ENCODE results near the gene PCDHA11. TPM values are rescaled to one million over a fixed set of nuclear protein-coding genes. Genes with fewer than 3 reads are reported as not detected.

The PCDHA11 gene
- total RNA-seq, 6 experiments from 2014 or later = 0.07 to 0.14 (median 0.11) TPM; not detected in 2

DNA sequence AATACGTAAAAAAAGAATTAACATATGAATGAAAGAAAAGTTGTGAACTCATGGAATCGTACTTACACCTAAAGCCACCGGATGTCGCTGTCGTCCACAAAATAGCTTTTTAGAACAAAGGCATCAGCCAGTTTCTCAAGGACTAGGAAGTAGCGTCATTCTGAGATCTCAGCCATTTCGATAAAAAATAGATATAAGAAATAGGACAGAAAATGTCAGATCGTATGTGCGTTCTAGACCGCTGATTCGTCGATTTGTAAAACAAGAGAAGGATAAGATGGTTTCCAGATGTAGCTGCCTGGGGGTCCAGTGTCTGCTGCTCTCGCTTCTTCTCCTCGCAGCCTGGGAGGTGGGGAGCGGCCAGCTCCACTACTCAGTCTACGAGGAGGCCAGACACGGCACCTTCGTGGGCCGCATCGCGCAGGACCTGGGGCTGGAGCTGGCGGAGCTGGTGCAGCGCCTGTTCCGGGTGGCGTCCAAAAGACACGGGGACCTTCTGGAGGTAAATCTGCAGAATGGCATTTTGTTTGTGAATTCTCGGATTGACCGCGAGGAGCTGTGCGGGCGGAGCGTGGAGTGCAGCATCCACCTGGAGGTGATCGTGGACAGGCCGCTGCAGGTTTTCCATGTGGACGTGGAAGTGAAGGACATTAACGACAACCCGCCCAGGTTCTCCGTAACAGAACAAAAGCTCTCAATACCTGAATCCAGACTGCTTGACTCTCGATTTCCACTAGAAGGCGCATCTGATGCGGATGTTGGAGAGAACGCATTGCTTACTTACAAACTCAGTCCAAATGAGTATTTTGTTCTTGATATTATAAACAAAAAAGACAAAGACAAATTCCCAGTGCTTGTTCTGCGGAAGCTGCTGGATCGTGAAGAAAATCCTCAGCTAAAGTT is 12.7 kb upstream of the PCDHA11 start, which contains the start of gene PCDHA10:
PCDHA10 (plus strand) TSS at position 126 of the 903 bp plus-strand sequence; CDS start at position 278, 152 bp downstream.
- H3K36me3 Mint-ChIP-seq (ENCODE audit: low read depth) = peaks cover 7% of the 10 kb centered on the region; the same call in 1 of the 2 replicates
- no peak within 1 kb of the TSS for H3K4me3 Mint-ChIP-seq
- H3K27me3 Mint-ChIP-seq (ENCODE audit: insufficient read depth) = no peaks in the 10 kb centered on the region
- H3K9me3 Mint-ChIP-seq = peaks cover 35% of the 10 kb centered on the region
- H3K4me1 Mint-ChIP-seq (ENCODE audit: low read depth) = no peaks in the 10 kb centered on the region
- DNase-seq = no peak
- no peak within 1 kb of the TSS for H3K27ac Mint-ChIP-seq
- TF ChIP-seq, protein P1, sequence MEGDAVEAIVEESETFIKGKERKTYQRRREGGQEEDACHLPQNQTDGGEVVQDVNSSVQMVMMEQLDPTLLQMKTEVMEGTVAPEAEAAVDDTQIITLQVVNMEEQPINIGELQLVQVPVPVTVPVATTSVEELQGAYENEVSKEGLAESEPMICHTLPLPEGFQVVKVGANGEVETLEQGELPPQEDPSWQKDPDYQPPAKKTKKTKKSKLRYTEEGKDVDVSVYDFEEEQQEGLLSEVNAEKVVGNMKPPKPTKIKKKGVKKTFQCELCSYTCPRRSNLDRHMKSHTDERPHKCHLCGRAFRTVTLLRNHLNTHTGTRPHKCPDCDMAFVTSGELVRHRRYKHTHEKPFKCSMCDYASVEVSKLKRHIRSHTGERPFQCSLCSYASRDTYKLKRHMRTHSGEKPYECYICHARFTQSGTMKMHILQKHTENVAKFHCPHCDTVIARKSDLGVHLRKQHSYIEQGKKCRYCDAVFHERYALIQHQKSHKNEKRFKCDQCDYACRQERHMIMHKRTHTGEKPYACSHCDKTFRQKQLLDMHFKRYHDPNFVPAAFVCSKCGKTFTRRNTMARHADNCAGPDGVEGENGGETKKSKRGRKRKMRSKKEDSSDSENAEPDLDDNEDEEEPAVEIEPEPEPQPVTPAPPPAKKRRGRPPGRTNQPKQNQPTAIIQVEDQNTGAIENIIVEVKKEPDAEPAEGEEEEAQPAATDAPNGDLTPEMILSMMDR (IDR thresholded peaks at IDR 0.05) = 0 out of 2 replicates have a peak, but pooled peaks have one; percentile 20

GRCh38 chr5:140857177-140857986 is 11.4 kb upstream of the PCDHA11 start:
- H3K27me3 Mint-ChIP-seq (ENCODE audit: insufficient read depth) = no peaks in the 10 kb centered on the region
- no peak overlapping the region for H3K27ac Mint-ChIP-seq
- TF ChIP-seq, protein P1 (IDR thresholded peaks at IDR 0.05) = no peak
- peaks cover 48% of the 10 kb centered on the region for H3K9me3 Mint-ChIP-seq
- no peak for DNase-seq
- H3K4me1 Mint-ChIP-seq (ENCODE audit: low read depth) = no peaks in the 10 kb centered on the region
- H3K36me3 Mint-ChIP-seq (ENCODE audit: low read depth) = peaks cover 7% of the 10 kb centered on the region; the same call in 1 of the 2 replicates
- H3K4me3 Mint-ChIP-seq = no peak overlapping the region

DNA sequence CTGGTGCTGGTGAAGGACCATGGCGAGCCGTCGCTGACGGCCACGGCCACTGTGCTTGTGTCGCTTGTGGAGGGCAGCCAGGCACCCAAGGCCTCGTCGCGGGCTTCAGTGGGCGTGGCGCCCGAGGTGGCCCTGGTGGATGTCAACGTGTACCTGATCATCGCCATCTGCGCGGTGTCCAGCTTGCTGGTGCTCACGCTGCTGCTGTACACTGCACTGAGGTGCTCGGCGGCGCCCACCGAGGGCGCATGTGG is 10.8 kb upstream of the PCDHA11 start:
- Mint-ChIP-seq H3K36me3 (ENCODE audit: low read depth) (peaks cover 7% of the 10 kb centered on the region; the same call in 1 of the 2 replicates), H3K4me1 (ENCODE audit: low read depth) (no peaks in the 10 kb centered on the region), H3K9me3 (peaks cover 53% of the 10 kb centered on the region), H3K27ac (no peak overlapping the region), H3K4me3 (no peak overlapping the region), H3K27me3 (ENCODE audit: insufficient read depth) (no peaks in the 10 kb centered on the region)
- no peak for DNase-seq
- TF ChIP-seq, protein P1 (IDR thresholded peaks at IDR 0.05) = no peak

GRCh38 chr5:140862441-140863295 is 6.1 kb upstream of the PCDHA11 start:
- Mint-ChIP-seq H3K36me3 (ENCODE audit: low read depth) (no peaks in the 10 kb centered on the region), H3K9me3 (peaks cover 41% of the 10 kb centered on the region), H3K27me3 (ENCODE audit: insufficient read depth) (no peaks in the 10 kb centered on the region), H3K4me3 (no peak overlapping the region), H3K27ac (no peak overlapping the region), H3K4me1 (ENCODE audit: low read depth) (no peaks in the 10 kb centered on the region)
- TF ChIP-seq, protein P1 (IDR thresholded peaks at IDR 0.05) = no peak
- DNase-seq = no peak

DNA sequence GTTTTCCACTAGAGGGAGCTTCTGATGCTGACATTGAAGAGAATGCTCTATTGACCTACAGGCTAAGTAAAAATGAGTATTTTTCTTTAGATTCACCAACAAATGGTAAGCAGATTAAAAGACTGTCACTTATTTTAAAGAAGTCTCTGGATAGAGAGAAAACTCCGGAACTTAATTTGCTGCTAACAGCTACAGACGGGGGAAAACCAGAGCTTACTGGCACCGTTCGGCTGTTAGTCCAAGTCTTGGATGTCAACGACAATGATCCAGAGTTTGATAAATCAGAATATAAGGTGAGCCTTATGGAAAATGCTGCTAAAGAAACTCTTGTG is 764 bp downstream of the PCDHA11 start:
- no peaks in the 10 kb centered on the region for H3K4me1 Mint-ChIP-seq (ENCODE audit: low read depth)
- no peak for DNase-seq
- H3K27ac Mint-ChIP-seq = no peak overlapping the region
- H3K9me3 Mint-ChIP-seq = peaks cover 13% of the 10 kb centered on the region
- TF ChIP-seq, protein P1 (IDR thresholded peaks at IDR 0.05) = peak; percentile 26; the same call in 1 of the 2 replicates
- H3K27me3 Mint-ChIP-seq (ENCODE audit: insufficient read depth) = no peaks in the 10 kb centered on the region
- no peak overlapping the region; the same call in 1 of the 2 replicates for H3K4me3 Mint-ChIP-seq
- H3K36me3 Mint-ChIP-seq (ENCODE audit: low read depth) = peaks cover 5% of the 10 kb centered on the region; the same call in 1 of the 2 replicates

Measured in HFFc6 (cell line).